ENCODE measurements around the gene RPL32.

Gene RPL32

GRCh38 chr3:12838179-12838965 is 3.0 kb downstream of the RPL32 start:
- no peak overlapping the region for H3K4me3 ChIP-seq (ENCODE audit: low read depth, low read length)
- no peak for DNase-seq (ENCODE audit: low read depth)
- in situ Hi-C loops (cut with HindIII; ENCODE audit: low sequenced_read_pairs) = no loop called here
- TF ChIP-seq CTCF (IDR thresholded peaks at IDR 0.05; ENCODE audit: low read depth, low read length, missing control alignments) = no peak

- no peak for TF ChIP-seq CTCF (IDR thresholded peaks at IDR 0.05; ENCODE audit: low read depth, low read length, missing control alignments)
- in situ Hi-C loops (cut with HindIII; ENCODE audit: low sequenced_read_pairs) = no loop called here
- H3K4me3 ChIP-seq (ENCODE audit: low read depth, low read length) = no peak overlapping the region
- DNase-seq (ENCODE audit: low read depth) = no peak
Observed at GRCh38 chr3:12837295-12837986, 3.9 kb downstream of the RPL32 start.

- no peak for TF ChIP-seq CTCF (IDR thresholded peaks at IDR 0.05; ENCODE audit: low read depth, low read length, missing control alignments)
- H3K4me3 ChIP-seq (ENCODE audit: low read depth, low read length) = no peak overlapping the region
- DNase-seq (ENCODE audit: low read depth) = no peak
- in situ Hi-C loops (cut with HindIII; ENCODE audit: low sequenced_read_pairs) = no loop called here
Observed at GRCh38 chr3:12835052-12835665, 6.2 kb downstream of the RPL32 start.

- no peak for TF ChIP-seq CTCF (IDR thresholded peaks at IDR 0.05; ENCODE audit: low read depth, low read length, missing control alignments)
- no peak for DNase-seq (ENCODE audit: low read depth)
- in situ Hi-C loops (cut with HindIII; ENCODE audit: low sequenced_read_pairs) = no loop called here
- H3K4me3 ChIP-seq (ENCODE audit: low read depth, low read length) = no peak overlapping the region
Observed at GRCh38 chr3:12833222-12834161, 7.9 kb downstream of the RPL32 start.

GRCh38 chr3:12832350-12833221 is 8.8 kb downstream of the RPL32 start:
- no peak for TF ChIP-seq CTCF (IDR thresholded peaks at IDR 0.05; ENCODE audit: low read depth, low read length, missing control alignments)
- H3K4me3 ChIP-seq (ENCODE audit: low read depth, low read length) = no peak overlapping the region
- DNase-seq (ENCODE audit: low read depth) = no peak
- in situ Hi-C loops (cut with HindIII; ENCODE audit: low sequenced_read_pairs) = no loop called here
